HG02642 (cell line): ENCODE results near the gene FICD.
A peak's percentile ranks its signal among the peaks of the same experiment; 100 is the strongest.

Source experiments
- ATAC-seq: cut with Tn5 transposase; IDR thresholded peaks from one replicate; pipeline ENCODE4 v1.9.1; 2021; ENCODE audit warnings: mild to moderate bottlenecking; ENCODE audit not compliant: unreplicated experiment, poor library complexity

FICD gene

DNA sequence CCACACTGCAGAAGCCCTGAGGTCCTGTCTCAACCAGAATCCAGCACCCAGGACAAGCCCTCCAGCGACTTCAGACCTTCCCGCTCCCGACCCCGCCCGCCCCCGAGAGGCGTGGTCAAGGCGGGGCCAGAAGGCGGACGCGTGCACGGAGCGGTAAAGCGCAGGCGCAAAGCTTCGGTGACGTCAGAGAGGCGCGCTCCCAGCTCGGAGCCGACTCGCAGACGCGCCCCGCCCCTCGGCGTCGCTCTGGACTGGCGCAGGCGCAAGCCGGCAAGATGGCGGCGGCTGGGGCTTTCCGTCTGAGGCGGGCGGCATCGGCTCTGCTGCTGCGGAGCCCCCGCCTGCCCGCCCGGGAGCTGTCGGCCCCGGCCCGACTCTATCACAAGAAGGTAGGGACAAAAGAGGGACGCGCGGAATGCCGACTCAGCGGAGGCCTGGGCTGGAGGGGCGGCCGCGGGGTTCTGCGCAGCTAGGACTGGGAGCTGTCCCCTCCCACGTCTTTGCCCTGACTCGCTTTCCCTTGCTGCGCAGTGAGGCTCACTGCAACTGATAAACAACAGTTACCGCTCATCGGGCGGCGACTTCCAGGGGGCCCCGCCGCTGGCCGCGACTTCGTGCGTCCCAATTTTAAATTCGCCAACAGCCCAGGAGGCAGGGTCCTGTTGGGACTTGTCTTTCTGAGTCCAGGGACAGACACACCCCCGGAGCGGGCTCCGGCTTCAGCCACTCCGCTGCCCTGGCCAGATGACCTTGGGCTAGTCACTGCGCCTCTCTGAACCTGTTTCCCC lies 47.5 kb downstream of the FICD start, which contains the start of gene ISCU:
TSS of gene ISCU (plus strand) at position 249 of the 788 bp plus-strand sequence. CDS start at position 276, 27 bp downstream.
- peak; percentile 68 for ATAC-seq

DNA sequence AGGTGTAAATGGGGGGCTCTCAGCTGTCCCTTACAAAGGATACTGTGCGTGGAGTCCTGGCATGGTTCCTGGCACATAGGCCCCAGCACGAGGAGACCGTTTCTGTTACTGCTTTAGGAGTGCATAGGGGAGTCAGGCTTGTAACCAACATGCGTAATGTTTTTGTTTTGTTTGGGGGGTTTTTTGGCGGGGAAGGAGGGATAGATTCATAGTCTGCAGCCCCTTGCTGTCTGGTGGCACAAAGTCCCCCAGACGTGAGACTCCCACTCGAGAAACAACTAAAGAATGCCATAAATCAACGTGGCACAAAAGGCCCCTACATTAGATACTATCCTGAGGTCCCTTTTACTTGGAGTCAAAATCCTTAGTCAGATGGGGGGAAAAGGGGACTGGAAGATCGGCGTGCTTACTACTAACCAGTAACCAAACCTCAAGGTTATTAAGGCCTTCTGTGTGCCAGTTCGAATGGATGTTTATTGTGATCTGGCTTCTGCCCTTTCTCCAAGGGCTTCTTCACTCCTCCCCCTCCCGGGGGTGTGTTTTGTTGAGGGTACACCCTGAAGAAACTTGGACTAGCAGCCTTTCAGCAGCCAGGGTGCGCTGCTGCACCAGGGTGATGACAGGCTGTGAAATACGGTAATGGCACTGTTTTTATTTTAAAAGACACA lies 48.2 kb downstream of the FICD start:
- ATAC-seq, result peak; percentile 38

- no peak for ATAC-seq
Measured at GRCh38 chr12:108563804-108564151, 48.7 kb downstream of the FICD start.

GRCh38 chr12:108564724-108565123 lies 49.6 kb downstream of the FICD start:
- no peak for ATAC-seq

DNA sequence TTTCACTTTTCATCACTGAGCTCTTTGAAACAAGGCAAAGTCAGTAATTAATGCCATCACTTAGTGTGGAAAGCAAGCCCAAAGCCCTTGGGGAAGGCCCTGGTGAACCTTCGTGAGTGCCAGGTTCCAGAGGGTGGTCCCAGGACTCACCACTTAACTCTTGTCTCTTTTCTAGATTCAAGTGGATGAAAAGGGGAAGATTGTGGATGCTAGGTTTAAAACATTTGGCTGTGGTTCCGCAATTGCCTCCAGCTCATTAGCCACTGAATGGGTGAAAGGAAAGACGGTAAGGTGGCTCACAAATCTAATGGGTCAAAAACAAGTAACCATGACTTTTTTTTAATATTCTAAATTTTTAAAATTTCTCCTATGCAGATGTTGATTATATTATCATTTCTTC lies 50.1 kb downstream of the FICD start:
- ATAC-seq, result no peak

GRCh38 chr12:108565976-108566375 lies 50.9 kb downstream of the FICD start:
- ATAC-seq, result no peak

DNA sequence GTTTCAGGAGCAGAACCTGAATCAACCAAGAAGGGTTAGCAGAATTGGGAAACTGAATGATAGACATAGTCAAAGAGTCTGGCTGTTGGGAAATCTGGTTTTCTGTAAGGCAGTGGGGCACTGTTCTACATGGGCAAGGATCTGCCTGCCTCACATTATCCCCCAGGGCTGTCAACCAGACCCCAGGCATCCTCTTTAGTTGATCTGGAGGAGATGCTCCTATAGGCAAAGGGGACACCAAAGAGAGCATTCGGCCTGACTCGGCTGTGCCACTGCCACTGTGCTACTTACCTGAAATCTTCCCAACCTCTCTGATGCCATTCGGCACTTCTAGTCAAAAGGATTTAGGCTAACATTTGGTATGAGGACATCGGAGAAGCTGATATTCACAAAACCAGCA lies 51.4 kb downstream of the FICD start:
- ATAC-seq, result no peak

- ATAC-seq, result no peak
Measured at GRCh38 chr12:108567406-108568337, 52.6 kb downstream of the FICD start.

GRCh38 chr12:108568338-108569154 lies 53.5 kb downstream of the FICD start:
- peak; percentile 69 for ATAC-seq
